Gastroesophageal sphincter (tissue), 4 donors: ENCODE results near the gene PRIMPOL. TPM values are rescaled to one million over a fixed set of nuclear protein-coding genes. Genes with fewer than 3 reads are reported as not detected.
"Not testable (repeated sequence)": the region's sequence is repeated elsewhere in the genome, so short reads cannot be mapped to it uniquely, and the experiment has no call there.

ENCODE experiments used
- ATAC-seq: fragments of 150-250 bp; one replicate; pipeline ENCODE4 v1.9.1; 2016; ENCODE audit warnings: mild to moderate bottlenecking, moderate library complexity
- H3K27ac ChIP-seq, 4 donors: fragments of 200-600 bp; sonication (generic) in 3 of 4; 1 replicate in 3 of 4; 2 replicates in 1 of 4; pipeline ENCODE4 v1.5.1; 2016 to 2019
- H3K27me3 ChIP-seq: fragments of 200-600 bp; sonication (generic); one replicate; pipeline ENCODE4 v1.5.1; 2019
- H3K36me3 ChIP-seq, 2 donors: fragments of 200-600 bp; sonication (generic); one replicate each; pipeline ENCODE4 v1.5.1; 2019; ENCODE audit warnings: control low read depth in 1 of 2
- H3K4me1 ChIP-seq, 3 donors: fragments of 200-600 bp; sonication (generic); 1 replicate in 2 of 3; 2 replicates in 1 of 3; pipeline ENCODE4 v1.5.1; 2016 to 2019; ENCODE audit warnings: control low read depth in 2 of 3
- H3K4me3 ChIP-seq, 2 donors: fragments of 200-600 bp; sonication (generic); one replicate each; pipeline ENCODE4 v1.5.1; 2019; ENCODE audit warnings: mild to moderate bottlenecking in 1 of 2, moderate library complexity in 1 of 2
- H3K9me3 ChIP-seq, 3 donors: fragments of 200-600 bp; sonication (generic); one replicate each; pipeline ENCODE4 v1.5.1; 2017 to 2019; ENCODE audit warnings: control low read depth in 2 of 3
- EP300 ChIP-seq: sonication (generic); formaldehyde crosslinking; IDR thresholded peaks from one replicate; pipeline ENCODE4 v1.6.1; 2017; ENCODE audit warnings: antibody characterized with exemption, mild to moderate bottlenecking
- POLR2A ChIP-seq, 2 donors: fragments of 450-650 bp; IDR thresholded peaks; one replicate each; pipeline ENCODE4 v1.6.1; 2017; ENCODE audit warnings: antibody characterized with exemption in 2 of 2, mild to moderate bottlenecking in 2 of 2, moderate library complexity in 1 of 2
- POLR2AphosphoS5 ChIP-seq: sonication (generic); formaldehyde crosslinking; IDR thresholded peaks from one replicate; pipeline ENCODE4 v1.6.1; 2017; ENCODE audit warnings: antibody characterized with exemption
- WGBS, 2 donors: methylation state at CpG; one replicate each; pipeline ENCODE4 v1.1.5; 2018; ENCODE audit warnings: low coverage in 1 of 2; 5-methylcytosine and 5-hydroxymethylcytosine counted together
- total RNA-seq, 4 donors: library from RNA; depleted of rRNA; stranded (reverse); fragments of >200 nt; gene quantifications; one replicate each; pipeline ENCODE4 v1.1.0, GENCODE V29; 2016
- TF ChIP-seq, protein P1 (sequence below), 4 experiments: fragments of 200-600 bp in 2 of 4; fragments of 450-650 bp in 2 of 4; sonication (generic) in 1 of 4; IDR thresholded peaks; one replicate each; pipeline ENCODE4 v1.5.1; 2017 to 2019; ENCODE audit warnings: antibody characterized with exemption in 4 of 4, mild to moderate bottlenecking in 2 of 4, moderate library complexity in 2 of 4

The PRIMPOL gene
- total RNA-seq, 4 donors from 2014 or later = 14.2 to 21.6 (median 16.9) TPM

GRCh38 chr4:184732126-184732525 lies 82.6 kb downstream of the PRIMPOL start:
- 49 to 64% methylated on average over 4 of the region's 4 CpGs for WGBS, 2 donors
- no peak for ATAC-seq
- no peak for TF ChIP-seq POLR2AphosphoS5
- TF ChIP-seq, protein P1, sequence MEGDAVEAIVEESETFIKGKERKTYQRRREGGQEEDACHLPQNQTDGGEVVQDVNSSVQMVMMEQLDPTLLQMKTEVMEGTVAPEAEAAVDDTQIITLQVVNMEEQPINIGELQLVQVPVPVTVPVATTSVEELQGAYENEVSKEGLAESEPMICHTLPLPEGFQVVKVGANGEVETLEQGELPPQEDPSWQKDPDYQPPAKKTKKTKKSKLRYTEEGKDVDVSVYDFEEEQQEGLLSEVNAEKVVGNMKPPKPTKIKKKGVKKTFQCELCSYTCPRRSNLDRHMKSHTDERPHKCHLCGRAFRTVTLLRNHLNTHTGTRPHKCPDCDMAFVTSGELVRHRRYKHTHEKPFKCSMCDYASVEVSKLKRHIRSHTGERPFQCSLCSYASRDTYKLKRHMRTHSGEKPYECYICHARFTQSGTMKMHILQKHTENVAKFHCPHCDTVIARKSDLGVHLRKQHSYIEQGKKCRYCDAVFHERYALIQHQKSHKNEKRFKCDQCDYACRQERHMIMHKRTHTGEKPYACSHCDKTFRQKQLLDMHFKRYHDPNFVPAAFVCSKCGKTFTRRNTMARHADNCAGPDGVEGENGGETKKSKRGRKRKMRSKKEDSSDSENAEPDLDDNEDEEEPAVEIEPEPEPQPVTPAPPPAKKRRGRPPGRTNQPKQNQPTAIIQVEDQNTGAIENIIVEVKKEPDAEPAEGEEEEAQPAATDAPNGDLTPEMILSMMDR (IDR thresholded peaks at IDR 0.05) = no peak
- TF ChIP-seq POLR2A (IDR thresholded peaks at IDR 0.05) = no peak
- TF ChIP-seq EP300 = no peak
- no peak overlapping the region for H3K27ac ChIP-seq
- H3K4me1 ChIP-seq = peaks cover 0 to 18% (median 5%) of the 10 kb centered on the region in 3 donors
- no peaks in the 10 kb centered on the region for H3K36me3 ChIP-seq
- no peak overlapping the region for H3K4me3 ChIP-seq
- H3K27me3 ChIP-seq = no peaks in the 10 kb centered on the region
- H3K9me3 ChIP-seq = no peaks in the 10 kb centered on the region

GRCh38 chr4:184733654-184734524 lies 84.4 kb downstream of the PRIMPOL start, which contains the start of gene CENPU:
CENPU (minus strand) TSS chr4:184734096; CDS start chr4:184734062, 34 bp downstream.
- WGBS, 2 donors = 0 to 3% methylated on average over 5 to 14 of the region's 69 CpGs
- Histone ChIP-seq H3K27me3 (no peaks in the 10 kb centered on the region), H3K4me1 (peaks cover 0 to 18% (median 5%) of the 10 kb centered on the region in 3 donors), H3K36me3 (no peaks in the 10 kb centered on the region), H3K27ac (peak within 1 kb of the TSS in 3 of 4 donors; percentile 73 to 80 (median 78)), H3K9me3 (no peaks in the 10 kb centered on the region), H3K4me3 (peak within 1 kb of the TSS; percentile 66 to 88)
- no peak for TF ChIP-seq POLR2A (IDR thresholded peaks at IDR 0.05)
- TF ChIP-seq EP300 = no peak
- TF ChIP-seq POLR2AphosphoS5 = peak; percentile 79
- TF ChIP-seq, protein P1 (IDR thresholded peaks at IDR 0.05) = no peak
- peak; percentile 100 for ATAC-seq

GRCh38 chr4:184734758-184735157 lies 85.2 kb downstream of the PRIMPOL start:
- TF ChIP-seq EP300 (no peak), POLR2AphosphoS5 (no peak), POLR2A (IDR thresholded peaks at IDR 0.05) (no peak)
- TF ChIP-seq, protein P1 (IDR thresholded peaks at IDR 0.05) = no peak
- Histone ChIP-seq H3K4me3 (peak overlapping the region; percentile 66 to 88), H3K27ac (peak overlapping the region in 1 of 4 donors; percentile 80), H3K9me3 (no peaks in the 10 kb centered on the region), H3K27me3 (no peaks in the 10 kb centered on the region), H3K36me3 (no peaks in the 10 kb centered on the region), H3K4me1 (peaks cover 0 to 18% (median 5%) of the 10 kb centered on the region in 3 donors)
- no peak for ATAC-seq
- 42 to 47% methylated on average over 6 of the region's 6 CpGs for WGBS, 2 donors

DNA sequence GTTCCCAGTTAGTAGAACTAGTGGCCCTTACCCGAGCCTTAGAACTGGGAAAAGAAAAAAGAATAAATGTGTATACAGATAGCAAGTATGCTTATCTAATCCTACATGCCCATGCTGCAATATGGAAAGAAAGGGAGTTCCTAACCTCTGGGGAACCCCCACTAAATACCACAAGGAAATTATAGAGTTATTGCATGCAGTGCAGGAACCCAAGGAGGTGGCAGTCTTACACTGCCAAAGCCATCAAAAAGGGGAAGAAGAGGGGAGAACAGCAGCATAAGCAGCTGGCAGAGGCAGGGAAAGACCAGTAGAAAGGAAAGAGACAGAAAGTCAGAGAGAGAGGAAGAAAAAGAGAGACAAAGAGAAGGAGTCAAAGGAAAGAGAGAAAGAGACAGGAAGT lies 90.0 kb downstream of the PRIMPOL start:
- H3K27ac ChIP-seq, H3K9me3 ChIP-seq, H3K36me3 ChIP-seq, ATAC-seq, H3K27me3 ChIP-seq, H3K4me1 ChIP-seq, H3K4me3 ChIP-seq: not testable (repeated sequence)
- WGBS, 2 donors = 80% methylated on average over 1 of the region's 1 CpG; no CpG with 5 or more reads in 1 of the 2 donors

DNA sequence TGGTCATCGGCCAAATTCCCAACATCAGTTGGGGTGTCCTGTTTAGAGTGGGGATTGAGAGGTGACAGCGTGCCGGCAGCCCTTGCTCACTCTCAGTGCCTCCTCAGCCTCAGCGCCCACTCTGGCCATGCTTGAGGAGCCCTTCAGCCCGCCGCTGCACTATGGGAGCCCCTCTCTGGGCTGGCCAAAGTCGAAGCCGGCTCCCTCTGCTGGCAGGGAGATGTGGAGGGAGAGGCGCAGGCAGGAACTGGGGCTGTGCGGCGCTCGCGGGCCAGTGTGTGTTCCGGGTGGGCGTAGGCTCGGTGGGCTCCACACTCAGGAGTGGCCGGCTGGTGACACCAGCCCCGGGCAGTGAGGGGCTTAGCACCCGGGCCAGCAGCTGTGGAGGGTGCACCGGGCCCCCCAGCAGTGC lies 91.4 kb downstream of the PRIMPOL start:
- Histone ChIP-seq H3K4me3 (no peak overlapping the region), H3K27ac (no peak overlapping the region), H3K4me1 (peaks cover 0 to 8% (median 0%) of the 10 kb centered on the region in 3 donors), H3K27me3 (no peaks in the 10 kb centered on the region), H3K36me3 (no peaks in the 10 kb centered on the region), H3K9me3 (peaks cover 0 to 7% (median 0%) of the 10 kb centered on the region in 3 donors)
- WGBS, 2 donors = 100% methylated on average over 1 of the region's 20 CpGs; no CpG with 5 or more reads in 1 of the 2 donors
- no peak for ATAC-seq
- TF ChIP-seq, protein P1 (IDR thresholded peaks at IDR 0.05) = no peak
- TF ChIP-seq EP300 (no peak), POLR2A (IDR thresholded peaks at IDR 0.05) (no peak), POLR2AphosphoS5 (no peak)

DNA sequence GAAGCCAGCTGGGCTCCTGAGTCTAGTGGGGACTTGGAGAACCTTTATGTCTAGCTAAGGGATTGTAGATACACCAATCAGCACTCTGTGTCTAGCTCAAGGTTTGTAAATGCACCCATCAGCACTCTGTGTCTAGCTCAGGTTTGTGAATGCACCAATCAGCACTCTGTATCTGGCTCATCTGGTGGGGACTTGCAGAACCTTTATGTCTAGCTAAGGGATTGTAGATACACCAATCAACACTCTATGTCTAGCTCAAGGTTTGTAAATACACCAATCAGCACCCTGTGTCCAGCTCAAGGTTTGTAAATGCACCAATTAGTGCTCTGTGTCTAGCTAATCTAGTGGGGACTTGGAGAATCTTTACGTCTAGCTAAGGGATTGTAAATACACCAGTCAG lies 92.1 kb downstream of the PRIMPOL start:
- not testable (repeated sequence) for H3K27me3 ChIP-seq, H3K27ac ChIP-seq, H3K9me3 ChIP-seq, ATAC-seq, H3K36me3 ChIP-seq, H3K4me3 ChIP-seq
- H3K4me1 ChIP-seq = peaks cover 0 to 14% (median 1%) of the 10 kb centered on the region in 3 donors
- 22 to 83% methylated on average over 1 of the region's 1 CpG for WGBS, 2 donors
